SU-DHL-6 (cell line): ENCODE measurements around the gene ENTPD8.

Experiments
- H2AFZ ChIP-seq: fragments of 200-600 bp; sonication (generic); 2 replicates; pipeline ENCODE4 v1.6.1; 2014; ENCODE audit warnings: low read depth, mild to moderate bottlenecking, moderate library complexity, mixed read lengths, antibody characterized with exemption, low read length; ENCODE audit not compliant: severe bottlenecking
- H3F3A ChIP-seq: fragments of 200-600 bp; shearing (Covaris generic); 2 replicates; pipeline ENCODE4 v1.6.0; 2016; ENCODE audit warnings: antibody characterized with exemption, mild to moderate bottlenecking; ENCODE audit not compliant: insufficient read depth
- H3K27ac ChIP-seq: fragments of 200-600 bp; sonication (generic); 2 replicates; pipeline ENCODE4 v1.5.1; 2016; ENCODE audit warnings: low read depth, mild to moderate bottlenecking, low read length, moderate library complexity, mixed read lengths
- H3K27me3 ChIP-seq: fragments of 200-600 bp; sonication (generic), shearing (Covaris generic); 2 replicates; pipeline ENCODE4 v1.6.0; 2014; ENCODE audit warnings: mild to moderate bottlenecking, low read length
- H3K36me3 ChIP-seq: fragments of 200-600 bp; sonication (generic); 2 replicates; pipeline ENCODE4 v1.6.1; 2014; ENCODE audit warnings: mild to moderate bottlenecking, low read length, mixed read lengths
- H3K4me2 ChIP-seq: fragments of 300-600, 200-600 bp; shearing (Covaris generic), sonication (generic); 2 replicates; pipeline ENCODE4 v1.6.0; 2014; ENCODE audit warnings: low read length, low read depth, mild to moderate bottlenecking; ENCODE audit not compliant: poor library complexity, severe bottlenecking
- H3K4me3 ChIP-seq: fragments of 200-600 bp; sonication (generic); 2 replicates; pipeline ENCODE4 v1.5.1; 2014; ENCODE audit warnings: antibody characterized with exemption, low read length, mild to moderate bottlenecking, mixed read lengths; ENCODE audit not compliant: insufficient read depth, poor library complexity, severe bottlenecking
- H3K79me2 ChIP-seq: fragments of 200-600 bp; sonication (generic); 2 replicates; pipeline ENCODE4 v1.6.1; 2014; ENCODE audit warnings: mild to moderate bottlenecking, low read length, moderate library complexity; ENCODE audit not compliant: insufficient read depth
- H3K9ac ChIP-seq: fragments of 200-600 bp; sonication (generic); 2 replicates; pipeline ENCODE4 v1.7.0; 2014; ENCODE audit warnings: mild to moderate bottlenecking, low read length
- H3K9me2 ChIP-seq: fragments of 200-600 bp; sonication (generic); replicated peaks from 2 replicates; pipeline ENCODE4 v1.6.1; 2014; ENCODE audit warnings: low read length; ENCODE audit not compliant: insufficient read depth
- H3K9me3 ChIP-seq: fragments of 200-600 bp; sonication (generic); 2 replicates; pipeline ENCODE4 v1.6.1; 2014; ENCODE audit warnings: low read length, mixed read lengths; ENCODE audit not compliant: insufficient read depth
- H4K20me1 ChIP-seq: fragments of 200-600 bp; sonication (generic); 2 replicates; pipeline ENCODE4 v1.6.1; 2014; ENCODE audit warnings: low read depth, mild to moderate bottlenecking, antibody characterized with exemption, low read length, moderate library complexity, mixed read lengths
- CTCF ChIP-seq: fragments of 200-600 bp; sonication (generic); IDR thresholded peaks from one replicate; pipeline ENCODE4 v1.5.1; 2017; ENCODE audit warnings: antibody characterized with exemption, mild to moderate bottlenecking, low read length, moderate library complexity; ENCODE audit not compliant: insufficient read depth, poor library complexity, severe bottlenecking
- EZH2phosphoT487 ChIP-seq: fragments of 200-600 bp; sonication (generic), shearing (Covaris generic); conservative IDR thresholded peaks from 2 replicates; pipeline ENCODE4 v1.6.1; 2018; ENCODE audit warnings: mild to moderate bottlenecking, antibody characterized with exemption, low read length, moderate library complexity, mixed read lengths

The ENTPD8 gene

GRCh38 chr9:137395666-137396010 is 45.5 kb downstream of the ENTPD8 start:
- Histone ChIP-seq H3K9me3 (no peaks in the 10 kb centered on the region), H3K79me2 (no peaks in the 10 kb centered on the region), H3K9me2 (no peaks in the 10 kb centered on the region), H3K4me2 (no peak overlapping the region), H3K9ac (no peak overlapping the region), H3K27ac (no peak overlapping the region), H3K4me3 (no peak overlapping the region), H2AFZ (no peak overlapping the region), H3F3A (no peaks in the 10 kb centered on the region), H3K27me3 (no peaks in the 10 kb centered on the region), H4K20me1 (no peaks in the 10 kb centered on the region), H3K36me3 (no peaks in the 10 kb centered on the region)
- TF ChIP-seq CTCF (no peak), EZH2phosphoT487 (no peak)

- Histone ChIP-seq H4K20me1 (no peaks in the 10 kb centered on the region), H3K9me3 (no peaks in the 10 kb centered on the region), H3K27ac (no peak overlapping the region), H3K27me3 (no peaks in the 10 kb centered on the region), H3F3A (no peaks in the 10 kb centered on the region), H3K9me2 (no peaks in the 10 kb centered on the region), H3K79me2 (no peaks in the 10 kb centered on the region), H3K9ac (no peak overlapping the region), H3K4me2 (no peak overlapping the region), H2AFZ (no peak overlapping the region), H3K36me3 (no peaks in the 10 kb centered on the region), H3K4me3 (no peak overlapping the region)
- no peak for TF ChIP-seq EZH2phosphoT487
- no peak for TF ChIP-seq CTCF
Observed at GRCh38 chr9:137394866-137395665, 46.1 kb downstream of the ENTPD8 start.

- no peaks in the 10 kb centered on the region for H3K27me3 ChIP-seq
- H3K79me2 ChIP-seq, result no peaks in the 10 kb centered on the region
- H3K9ac ChIP-seq, result no peak overlapping the region
- no peak overlapping the region for H3K4me2 ChIP-seq
- H4K20me1 ChIP-seq, result no peaks in the 10 kb centered on the region
- no peaks in the 10 kb centered on the region for H3F3A ChIP-seq
- no peak overlapping the region for H3K27ac ChIP-seq
- H3K9me2 ChIP-seq, result no peaks in the 10 kb centered on the region
- TF ChIP-seq EZH2phosphoT487, result no peak
- no peak for TF ChIP-seq CTCF
- H3K36me3 ChIP-seq, result no peaks in the 10 kb centered on the region
- no peak overlapping the region for H2AFZ ChIP-seq
- H3K9me3 ChIP-seq, result no peaks in the 10 kb centered on the region
- no peak overlapping the region for H3K4me3 ChIP-seq
Observed at GRCh38 chr9:137393176-137394150, 47.7 kb downstream of the ENTPD8 start.
